CD1c-positive myeloid dendritic cell (primary cell): ENCODE results near the gene ABR.
"Not testable (repeated sequence)": the region's sequence is repeated elsewhere in the genome, so short reads cannot be mapped to it uniquely, and the experiment has no call there.

Experiments
- DNase-seq: peaks from one replicate; pipeline ENCODE4 v3.0.0-alpha.2; 2016; ENCODE audit errors: extremely low spot score

ABR gene

DNA sequence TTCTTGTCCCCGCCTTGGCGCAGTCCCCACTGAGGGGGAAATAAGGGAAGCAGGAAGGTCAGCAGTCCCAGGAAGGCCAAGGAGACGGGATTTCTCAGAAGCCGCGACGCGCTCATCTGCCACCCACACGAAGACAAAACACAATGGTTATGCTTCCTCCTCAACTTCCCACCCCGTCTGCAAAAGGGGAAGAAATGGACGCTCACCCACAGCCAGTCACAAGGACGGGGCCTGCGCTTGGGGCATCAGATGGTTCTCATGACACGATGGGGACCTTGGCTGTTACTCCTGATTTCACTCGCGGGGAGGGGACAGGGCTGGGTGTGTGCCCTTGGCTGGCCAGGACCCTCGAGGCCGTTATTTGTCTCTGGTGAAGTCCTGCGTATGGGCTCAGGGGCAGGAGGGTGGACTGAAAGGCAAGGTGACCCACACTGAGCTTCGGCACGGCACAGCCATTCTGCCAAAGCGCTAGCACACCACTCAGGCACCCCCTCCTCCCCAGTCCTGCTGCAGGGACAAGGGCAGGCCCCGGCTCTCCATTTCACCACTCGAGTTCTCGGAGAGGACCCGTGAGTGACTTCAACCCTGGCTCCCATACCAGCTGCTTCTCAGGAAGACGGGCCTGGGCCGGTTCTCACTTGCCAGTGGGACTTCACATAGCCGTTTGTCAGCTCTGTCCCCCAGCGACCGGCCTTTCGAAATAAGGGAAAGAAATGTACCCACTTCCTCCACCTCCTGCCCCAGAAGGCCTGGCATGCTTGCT lies 84.5 kb downstream of the ABR start:
- DNase-seq: peak; percentile 95

DNA sequence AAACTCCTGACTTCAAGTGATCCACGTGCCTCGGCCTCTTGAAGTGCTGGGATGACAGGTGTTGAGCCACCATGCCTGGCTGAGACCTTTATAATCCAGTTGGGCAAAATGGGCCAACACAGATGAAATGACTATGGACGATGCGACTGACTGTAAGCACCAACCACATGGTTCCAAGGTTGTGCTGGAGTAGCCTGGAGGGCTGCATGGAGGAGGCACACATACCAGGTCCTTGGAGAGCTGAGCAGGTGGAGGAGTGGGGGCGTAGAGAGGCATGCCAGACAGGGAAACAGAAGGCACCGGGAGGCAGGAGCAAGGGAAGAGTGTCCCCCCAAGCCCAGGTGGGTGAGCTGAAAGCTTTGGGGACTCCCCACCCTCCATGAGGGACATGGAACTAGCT lies 85.2 kb downstream of the ABR start:
- DNase-seq: no peak

DNA sequence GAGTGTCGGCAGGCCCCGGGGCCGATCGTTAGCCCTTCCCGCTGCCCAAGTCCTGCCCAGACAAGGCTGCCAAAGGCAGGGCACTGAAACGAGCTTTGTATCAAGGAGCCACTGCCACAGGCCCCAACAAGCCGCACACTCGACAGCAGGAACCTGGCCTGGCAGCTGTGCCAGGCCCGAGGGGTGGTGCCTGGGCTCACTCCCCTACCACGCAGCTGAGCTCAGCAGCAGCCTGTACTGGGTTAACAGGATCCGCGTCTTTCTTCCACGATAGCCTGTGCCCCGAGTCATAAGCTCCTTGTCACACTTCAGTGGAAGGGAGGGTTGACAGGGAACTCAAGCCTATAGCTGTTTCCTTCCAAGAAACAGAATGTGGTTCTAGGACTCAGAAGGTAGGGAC lies 87.9 kb downstream of the ABR start:
- peak; percentile 70 for DNase-seq

DNA sequence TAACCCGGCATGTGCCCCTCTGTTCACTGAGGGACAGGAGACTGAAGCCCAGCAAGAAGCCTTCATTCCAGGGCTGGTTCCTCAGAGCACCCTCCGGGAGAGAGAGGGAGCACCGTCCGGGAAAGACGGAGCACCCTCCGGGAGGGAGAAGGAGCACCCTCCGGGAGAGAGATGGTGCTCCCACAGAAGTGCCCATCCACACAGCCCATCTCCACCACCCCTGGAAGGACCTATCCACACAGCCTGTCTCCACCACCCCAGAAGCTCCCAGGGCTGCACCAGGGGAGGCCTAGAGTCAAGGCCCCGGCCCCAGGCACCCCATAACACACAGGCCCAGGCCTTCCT lies 88.6 kb downstream of the ABR start:
- DNase-seq: no peak

DNA sequence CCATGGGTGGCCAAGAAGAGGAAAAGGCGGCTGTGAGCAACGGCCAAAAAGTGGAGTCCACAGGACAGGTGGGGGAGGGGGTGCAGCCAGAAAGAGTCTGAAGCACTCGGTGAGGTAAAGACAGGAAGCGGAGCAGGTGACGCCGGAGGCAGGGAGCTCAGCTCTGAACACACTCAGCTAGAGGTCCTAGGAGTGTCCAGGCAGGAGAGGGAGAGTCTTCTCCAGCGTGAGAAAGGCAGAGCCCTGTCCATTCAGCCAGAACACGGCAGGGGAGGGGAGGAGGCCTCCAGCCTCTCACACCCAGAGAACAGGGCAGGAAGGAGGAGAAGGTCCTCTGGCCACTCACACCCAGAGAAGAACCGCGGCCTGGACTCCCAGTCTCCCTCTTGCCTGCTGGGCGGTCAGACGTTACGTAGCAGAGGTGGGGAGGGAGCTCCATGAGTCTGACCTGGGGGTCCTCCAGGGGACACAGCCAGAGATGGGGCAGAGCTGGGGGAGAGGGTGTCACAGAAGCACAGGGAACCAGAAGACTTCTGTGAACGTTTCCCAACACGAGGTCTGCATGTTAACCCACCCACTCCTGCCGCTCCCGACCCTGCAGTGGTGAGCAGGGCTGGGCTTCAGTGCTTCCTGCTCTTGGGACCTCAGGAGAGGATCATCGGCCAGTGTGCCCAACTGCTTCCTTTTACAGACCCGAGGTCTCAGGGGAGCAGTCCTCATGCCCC lies 89.2 kb downstream of the ABR start:
- peak; percentile 71 for DNase-seq

DNA sequence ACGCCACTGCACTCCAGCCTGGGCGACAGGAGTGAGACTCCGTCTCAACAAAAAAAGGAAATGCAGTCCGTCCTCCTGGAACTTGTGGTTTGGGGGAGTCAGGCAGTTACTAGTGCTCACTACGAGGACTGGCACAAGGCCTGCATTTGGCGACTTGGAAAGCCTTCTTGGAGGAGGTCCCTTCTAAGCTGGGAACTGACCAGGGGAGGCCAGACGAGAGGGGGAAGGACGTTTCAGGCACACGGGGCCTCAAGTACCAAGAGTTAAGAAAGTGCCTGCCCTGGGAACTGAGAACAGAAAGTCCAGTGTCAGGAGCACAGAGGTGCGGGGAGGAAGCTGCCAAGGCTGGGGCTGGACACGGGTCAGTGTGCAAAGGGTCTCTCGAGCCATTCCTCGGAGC lies 89.9 kb downstream of the ABR start:
- DNase-seq: peak; percentile 82

DNA sequence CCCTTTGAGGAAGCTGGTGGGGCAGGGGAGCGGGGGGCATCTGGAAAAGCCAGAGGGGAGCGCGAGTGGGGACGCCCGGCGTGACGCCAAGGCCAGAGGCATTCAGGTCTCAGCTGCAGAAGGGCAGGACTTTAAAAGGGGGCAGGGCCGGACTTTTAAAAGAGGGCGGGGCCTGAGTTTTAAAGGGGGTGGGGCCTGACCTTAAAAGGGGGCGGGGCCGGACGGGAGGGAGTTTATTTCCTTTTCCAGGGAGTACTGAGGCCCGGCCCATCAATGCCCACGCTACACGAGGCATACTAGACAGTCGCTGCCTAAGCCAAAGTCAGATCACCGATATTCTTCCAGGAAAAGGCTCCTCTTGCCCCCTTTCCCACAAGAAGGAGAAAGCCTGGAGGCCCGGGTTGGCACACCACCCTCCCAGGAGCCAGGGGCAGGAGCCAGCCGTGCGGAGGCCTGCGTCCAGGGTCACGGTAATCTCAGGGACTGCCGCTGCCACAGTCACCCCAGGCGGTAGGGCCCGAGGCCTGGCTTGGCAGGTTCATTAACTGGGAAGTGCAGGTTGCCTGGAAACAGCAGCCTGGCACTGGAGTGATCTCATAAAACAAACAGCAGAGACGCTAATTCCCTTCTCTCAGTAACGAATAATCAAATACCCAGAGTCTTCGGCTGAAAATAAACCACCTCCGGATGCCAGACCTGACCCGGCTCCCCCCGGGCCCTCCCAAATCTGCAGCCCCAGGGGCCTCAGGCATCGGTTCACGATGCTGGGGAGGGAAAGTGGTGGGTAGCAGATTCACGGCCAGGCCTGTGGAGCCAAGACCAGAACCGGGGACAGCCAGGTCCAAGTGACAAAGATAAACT lies 92.2 kb downstream of the ABR start:
- DNase-seq: peak; percentile 32

DNA sequence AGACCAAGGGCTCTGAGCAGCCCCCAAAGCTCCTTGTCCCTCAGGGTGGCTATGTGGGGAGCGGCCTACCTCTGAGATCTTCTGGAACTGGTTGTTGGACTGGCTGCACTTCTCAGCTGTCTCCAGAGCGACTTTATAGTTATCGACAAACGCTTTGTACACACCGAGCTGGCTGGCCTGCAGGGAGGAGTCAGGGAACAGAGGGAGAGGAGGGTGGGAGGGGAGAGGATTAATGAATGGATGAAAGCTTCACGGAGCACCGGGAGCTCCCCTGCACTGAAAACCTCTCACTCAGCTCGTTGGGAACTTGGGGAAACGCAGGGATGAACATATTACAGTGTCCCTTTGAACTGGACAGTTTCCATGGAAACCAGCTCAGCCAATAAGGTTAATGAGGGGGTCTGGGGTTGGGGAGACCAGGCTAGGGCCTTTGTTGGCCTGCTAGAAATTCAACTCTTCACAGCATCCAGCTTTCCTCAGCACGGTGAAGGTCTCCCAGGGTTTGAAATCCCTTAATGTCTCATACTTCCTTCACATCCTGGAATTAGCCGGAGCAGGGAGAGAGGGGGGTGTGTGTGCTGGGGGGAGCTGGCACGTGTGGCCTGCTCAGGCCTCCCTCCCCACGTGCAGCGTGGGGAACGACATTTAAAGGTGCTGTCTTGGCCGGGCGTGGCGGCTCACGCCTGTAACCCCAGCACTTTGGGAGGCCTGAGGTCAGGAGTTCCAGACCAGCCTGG lies 96.2 kb downstream of the ABR start:
- no peak for DNase-seq

DNA sequence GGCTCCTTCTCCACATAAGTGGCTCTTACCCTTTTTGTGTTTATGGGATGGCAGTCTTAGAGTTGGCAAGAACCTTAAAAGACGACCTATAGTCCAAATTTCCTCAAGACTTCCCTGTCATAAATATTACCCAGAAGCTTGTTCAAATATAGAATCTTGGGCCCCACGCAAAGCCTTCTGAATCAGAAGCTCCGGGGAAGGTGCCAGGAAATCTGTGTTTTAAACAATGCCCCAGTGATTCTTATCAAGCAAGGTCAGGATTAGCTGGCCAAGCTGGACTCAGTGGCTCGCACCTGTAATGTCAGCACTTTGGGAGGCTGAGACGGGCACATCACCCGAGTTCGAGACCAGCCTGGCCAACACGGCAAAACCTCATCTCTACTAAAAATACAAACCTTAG lies 97.2 kb downstream of the ABR start:
- DNase-seq: no peak

DNA sequence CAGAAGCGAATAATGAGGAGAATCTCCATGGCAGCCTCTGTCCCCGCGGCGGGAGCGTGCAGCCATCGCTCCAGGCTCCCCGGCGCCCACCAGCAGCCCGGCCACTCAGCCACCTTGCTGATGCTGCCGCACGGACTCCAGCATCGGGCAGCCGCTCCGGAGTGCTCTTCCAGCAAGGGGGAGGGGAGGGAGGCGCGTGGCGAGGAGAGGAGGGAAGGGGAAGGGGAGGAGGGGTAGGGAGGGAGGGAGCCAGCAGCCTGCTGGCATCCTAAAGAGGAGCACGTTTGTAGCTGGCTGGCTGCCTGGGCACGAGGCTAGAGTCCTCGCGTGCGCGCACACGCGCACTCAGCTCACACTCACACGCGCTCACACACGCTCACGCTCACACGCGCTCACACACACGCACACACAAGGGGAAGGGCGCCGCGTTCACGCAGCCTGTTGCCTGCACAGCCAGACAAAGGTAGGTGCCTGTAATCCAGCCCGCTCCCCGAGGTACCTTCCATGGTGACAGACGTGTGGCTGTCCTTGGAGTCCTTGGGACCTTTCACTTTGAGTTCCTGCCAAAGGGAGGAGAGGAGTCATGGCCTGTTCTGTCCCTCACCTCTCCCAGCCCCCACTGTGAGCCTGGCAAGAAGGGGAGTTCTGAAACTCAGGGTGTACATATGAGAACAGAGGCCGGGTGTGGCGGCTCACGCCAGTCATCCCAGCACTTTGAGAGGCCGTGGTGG lies 100.8 kb downstream of the ABR start:
- DNase-seq: no peak

DNA sequence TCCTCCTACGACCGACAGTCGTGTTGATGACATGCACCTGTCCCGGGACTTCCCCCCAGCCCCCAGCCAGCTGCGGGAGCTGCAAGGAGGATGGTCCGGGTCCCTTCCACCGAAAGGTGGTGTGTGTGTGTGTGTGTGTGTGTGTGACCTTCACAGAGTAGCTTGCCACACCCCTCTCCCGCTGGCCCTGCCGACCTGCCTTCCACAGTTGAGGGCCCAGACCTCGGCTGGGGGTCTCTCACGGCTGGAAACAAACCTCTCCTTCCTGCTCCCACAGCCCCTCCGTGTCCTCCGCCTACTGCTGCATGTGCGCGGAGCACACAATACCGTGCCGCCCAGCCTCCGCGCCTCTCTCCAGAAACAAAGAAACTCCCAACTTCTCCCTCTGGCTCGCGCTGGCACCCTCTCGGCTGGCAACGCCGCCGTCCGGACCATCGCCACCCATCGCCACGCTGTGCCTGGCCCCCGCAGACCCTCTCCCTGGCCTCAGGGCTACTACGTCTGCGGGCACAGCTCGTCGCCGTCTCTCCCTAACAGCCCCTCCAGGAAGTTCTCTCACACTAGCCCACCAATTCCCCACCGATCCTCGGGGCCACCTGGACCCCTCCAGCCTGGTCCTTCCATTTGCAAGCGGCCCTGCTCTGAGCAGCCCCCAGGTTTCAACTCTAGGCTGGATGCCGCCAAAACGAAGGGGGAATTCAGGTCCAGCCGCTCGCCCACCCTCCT lies 101.6 kb downstream of the ABR start:
- DNase-seq: no peak

DNA sequence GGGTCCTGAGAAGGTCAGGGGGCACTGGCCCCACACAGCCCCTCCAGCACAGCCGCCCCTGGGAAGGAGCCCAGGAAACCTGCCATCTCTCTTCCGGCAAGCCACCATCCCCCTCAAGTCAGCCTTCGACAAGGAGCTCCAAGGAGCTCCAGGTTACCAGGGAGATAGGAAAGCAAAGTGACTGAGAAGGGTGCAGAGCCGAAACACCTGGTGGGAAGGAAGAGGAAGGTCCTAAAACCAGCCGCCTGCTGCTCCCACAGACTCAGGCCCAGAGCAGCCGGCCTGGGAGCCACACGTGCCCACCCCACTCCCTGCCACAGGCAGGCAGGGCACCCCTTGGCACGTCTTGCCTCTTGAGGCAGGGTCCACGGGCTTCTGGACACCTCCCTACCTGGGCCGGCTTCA lies 102.2 kb downstream of the ABR start:
- DNase-seq: no peak

DNA sequence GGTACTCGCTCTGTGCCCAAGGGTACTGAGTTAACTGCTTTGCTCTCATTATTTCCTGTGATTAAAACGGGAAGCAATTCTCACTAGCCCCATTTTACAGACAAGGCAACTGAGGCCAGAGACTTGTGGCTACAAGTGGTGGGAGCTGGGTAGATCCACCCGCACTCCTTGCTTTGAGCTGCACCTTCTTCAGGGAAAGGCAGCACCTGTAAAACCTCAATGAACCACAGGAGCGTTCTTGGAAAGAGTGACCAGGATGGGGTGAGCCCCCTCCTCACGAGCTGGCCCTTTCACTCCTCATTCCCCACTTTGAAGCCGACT lies 102.8 kb downstream of the ABR start:
- DNase-seq: no peak

DNA sequence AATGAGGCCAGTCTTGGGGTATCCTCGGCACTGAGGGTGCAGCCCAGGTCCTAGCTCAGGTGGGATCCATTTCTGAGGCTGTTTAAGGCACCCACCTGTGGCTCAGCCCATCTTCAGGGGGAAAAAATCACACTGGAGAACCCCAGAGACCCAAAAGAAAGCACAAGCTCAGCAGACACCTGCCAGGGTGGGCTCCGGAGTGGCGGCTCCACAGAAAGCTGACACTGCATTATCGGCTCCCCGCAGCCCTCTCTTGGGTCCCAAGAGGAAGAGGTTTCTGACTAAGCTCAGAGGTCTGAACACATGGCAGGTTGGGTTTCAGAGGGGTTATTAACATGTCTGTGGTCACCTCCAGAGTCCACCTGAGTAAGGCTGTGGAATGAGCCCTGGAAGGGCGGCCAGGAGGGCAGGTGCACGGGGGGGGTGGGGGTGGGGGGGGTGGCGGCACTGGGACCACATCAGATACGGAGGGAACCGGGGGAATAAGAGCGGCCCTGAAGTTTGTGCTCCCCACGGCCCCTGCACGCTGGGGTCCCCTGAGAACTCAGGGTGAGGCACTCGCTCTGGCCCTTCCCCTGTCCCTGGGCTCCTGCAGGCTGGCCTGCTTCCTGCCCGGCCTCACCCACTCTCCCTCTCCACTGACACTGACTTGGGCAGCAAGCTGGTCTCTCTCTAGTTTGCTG lies 103.3 kb downstream of the ABR start:
- DNase-seq: no peak

DNA sequence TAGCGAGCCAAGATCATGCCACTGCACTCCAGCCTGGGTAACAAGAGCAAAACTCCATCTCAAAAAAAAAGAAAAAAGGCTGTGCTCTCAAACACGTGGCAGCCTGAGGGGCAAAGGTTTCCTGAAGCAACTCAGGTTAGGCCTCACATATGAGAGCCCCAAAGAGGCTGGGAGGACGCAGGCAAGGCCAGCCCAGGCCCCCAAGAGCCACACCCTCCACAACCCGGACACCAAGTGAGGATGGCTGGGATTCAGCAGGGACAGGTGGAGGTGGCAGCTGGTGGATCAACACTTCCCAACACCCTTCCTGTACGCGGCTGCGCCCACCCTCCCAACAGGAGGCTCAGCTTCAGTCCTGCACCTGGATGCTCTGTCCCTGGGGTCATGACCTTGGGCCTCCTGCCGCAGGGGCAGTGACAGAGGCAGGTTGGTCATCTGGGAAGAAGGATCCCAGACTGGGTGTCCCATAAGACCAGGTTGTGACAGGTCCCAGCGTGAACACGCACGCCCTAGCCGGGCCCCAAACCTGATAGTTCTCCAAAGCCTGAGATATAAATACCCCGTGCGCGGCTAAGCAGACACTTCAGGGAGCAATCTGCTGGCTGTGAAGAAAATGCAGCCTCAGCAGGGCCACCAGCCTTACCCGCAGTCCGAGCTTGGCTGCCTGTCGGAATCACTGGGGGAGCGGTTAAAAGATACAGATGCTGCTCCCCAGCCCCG lies 104.7 kb downstream of the ABR start:
- no peak for DNase-seq

DNA sequence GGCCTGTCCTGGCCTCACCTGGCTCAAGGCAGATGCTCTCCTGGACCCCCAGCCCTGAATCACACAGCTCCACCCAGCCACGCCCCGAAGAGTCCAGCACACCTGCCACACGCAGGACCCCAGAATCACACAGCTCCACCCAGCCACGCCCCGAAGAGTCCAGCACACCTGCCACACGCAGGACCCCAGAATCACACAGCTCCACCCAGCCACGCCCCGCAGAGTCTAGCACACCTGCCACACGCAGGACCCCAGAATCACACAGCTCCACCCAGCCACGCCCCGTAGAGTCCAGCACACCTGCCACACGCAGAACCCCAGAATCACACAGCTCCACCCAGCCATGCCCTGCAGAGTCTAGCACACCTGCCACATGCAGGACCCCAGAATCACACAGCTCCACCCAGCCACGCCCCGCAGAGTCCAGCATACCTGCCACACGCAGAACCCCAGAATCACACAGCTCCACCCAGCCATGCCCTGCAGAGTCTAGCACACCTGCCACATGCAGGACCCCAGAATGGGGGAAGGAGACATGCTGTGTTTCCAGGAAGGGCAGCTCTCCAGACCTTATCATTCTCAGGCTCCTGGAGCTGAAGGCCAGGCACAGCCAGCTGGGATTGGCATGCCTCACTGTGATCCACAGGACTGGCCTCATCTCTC lies 105.7 kb downstream of the ABR start:
- DNase-seq: not testable (repeated sequence)

DNA sequence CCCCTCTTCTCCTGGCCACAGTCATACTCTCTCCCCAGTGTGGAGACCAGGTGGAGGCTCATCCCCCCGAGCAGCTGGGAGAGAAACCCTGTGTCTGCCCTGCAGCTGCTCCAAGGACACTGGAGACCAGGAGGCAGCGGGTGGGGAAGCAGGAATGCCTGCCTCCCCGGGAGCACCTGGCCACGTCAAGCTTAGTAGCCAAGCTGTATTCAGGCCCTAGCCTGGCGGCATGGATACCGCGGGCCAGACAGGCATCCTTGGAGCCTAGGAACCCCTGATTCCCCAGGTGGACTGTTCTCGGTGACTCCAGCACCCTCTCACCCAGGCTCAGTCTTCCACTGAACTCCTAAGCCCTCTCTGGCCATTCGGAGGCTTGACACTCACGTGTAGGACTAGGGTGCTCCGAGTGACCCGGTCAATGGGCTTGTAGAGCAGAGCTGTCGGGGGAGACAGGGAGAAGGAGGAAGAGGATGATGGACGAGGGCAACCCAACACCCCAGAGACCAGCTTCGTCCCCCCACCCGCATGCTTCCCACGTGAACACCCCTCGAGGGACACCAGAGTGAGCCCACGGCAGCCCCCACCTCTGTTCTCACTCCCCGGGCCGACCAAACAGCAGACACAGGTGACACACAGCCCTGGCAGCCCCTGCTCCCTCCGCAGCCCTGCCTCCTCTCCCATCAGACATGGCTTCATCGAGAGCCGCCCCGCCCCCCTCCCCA lies 106.4 kb downstream of the ABR start:
- DNase-seq: no peak

DNA sequence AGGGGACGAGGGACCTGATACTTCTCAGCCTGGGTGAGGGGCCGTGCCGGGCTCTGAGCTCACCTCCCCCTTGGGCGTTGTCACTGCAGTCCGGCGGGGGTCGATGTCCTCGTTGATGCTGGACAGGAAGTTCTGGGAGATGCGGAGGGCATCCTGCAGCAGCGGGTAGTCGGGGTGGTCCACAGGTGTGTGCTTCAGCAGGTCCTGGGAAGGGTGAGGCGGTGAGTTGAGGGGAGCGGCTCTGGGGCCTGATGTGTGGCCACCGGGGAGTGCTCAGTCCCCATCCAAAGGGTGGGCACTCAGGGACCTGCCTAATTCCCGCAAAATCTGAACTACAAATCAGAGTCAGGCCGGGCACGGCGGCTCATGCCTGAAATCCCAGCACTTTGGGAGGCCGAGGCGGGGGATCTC lies 107.2 kb downstream of the ABR start:
- DNase-seq: no peak
